GOT3 (cell line): Measurements from ENCODE around the gene PTER.

ENCODE experiments used
- DNase-seq: peaks from one replicate; lab custom pipeline; 2025; ENCODE audit warnings: mixed read lengths; lab: John Stamatoyannopoulos, UW

PTER gene

GRCh38 chr10:16544099-16544498, 107.3 kb downstream of the PTER start:
- no peak for DNase-seq

- DNase-seq, result no peak
Observed at GRCh38 chr10:16544591-16544990, 107.8 kb downstream of the PTER start.

GRCh38 chr10:16545116-16545736, 108.4 kb downstream of the PTER start:
- no peak for DNase-seq

GRCh38 chr10:16547973-16548372, 111.2 kb downstream of the PTER start:
- no peak for DNase-seq

DNA sequence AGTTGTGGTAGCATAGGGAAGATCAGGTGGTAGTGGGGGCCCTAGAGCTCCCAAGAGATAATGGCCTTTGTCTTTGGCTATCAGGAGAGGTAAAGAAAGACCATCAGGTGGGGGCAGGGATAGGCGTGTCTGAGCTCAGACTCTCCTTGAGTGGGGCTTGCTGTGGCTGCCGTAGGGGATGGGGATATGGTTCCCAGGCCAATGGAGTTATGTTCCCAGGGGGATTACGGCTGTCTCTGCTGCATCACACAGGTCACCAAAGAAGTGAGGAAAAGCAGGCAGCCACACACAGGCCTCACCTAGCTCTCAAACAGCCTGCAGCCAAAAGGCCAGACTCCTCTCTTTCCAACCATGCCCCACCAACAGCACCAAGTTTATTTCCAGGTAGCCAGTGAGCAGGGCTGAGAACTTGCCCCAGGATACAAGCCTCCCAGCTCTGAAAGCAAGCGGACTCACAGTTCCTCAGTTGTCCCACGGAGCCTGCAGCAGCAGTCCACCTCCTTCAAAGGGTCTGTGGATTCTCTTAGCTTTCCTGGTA, 122.5 kb downstream of the PTER start:
- no peak for DNase-seq

DNA sequence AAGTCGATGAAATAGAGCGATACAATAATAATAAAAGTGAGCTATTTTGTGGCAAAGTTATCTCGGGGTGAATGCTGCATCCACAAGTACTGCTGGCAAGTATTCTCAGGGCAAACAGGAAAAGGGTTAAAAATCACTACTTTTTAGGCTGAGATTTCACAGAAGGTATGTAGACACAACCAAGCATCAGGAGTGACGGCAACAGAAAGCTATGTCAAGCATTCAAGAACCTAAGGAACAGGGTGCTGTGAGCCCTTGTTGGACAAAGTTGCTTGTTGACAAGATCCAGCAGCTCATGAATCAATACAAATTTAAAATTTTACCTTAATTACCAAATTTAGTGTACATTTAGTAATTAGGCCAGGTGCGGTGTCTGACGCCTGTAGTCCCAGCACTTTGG, 126.1 kb downstream of the PTER start:
- no peak for DNase-seq
